ENCODE data around the gene JAZF1. TPM values are rescaled to one million over a fixed set of nuclear protein-coding genes. Genes with fewer than 3 reads are reported as not detected.

Gene JAZF1
- total RNA-seq, 1 experiment from 2014 or later: 18.8 TPM

DNA sequence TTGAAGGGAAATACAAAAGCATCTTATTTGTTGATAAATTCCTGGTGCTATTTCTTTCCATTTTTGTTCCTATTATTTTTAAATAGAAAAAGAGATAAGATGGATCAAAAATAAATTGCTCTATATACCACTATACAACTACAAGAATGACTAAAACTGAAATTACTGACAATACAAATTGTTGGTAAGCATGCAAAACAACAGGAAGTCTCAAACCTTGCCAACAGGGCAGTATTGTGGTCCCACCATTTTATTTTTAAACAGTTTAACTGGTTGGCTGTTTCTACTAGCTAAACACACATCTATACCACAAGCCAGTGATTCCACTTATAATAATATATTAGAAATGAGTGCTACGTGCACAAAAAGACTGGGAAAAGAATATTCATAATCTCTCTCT is 213.0 kb downstream of the JAZF1 start:
- DNase-seq (ENCODE audit: low spot score): no peak

DNA sequence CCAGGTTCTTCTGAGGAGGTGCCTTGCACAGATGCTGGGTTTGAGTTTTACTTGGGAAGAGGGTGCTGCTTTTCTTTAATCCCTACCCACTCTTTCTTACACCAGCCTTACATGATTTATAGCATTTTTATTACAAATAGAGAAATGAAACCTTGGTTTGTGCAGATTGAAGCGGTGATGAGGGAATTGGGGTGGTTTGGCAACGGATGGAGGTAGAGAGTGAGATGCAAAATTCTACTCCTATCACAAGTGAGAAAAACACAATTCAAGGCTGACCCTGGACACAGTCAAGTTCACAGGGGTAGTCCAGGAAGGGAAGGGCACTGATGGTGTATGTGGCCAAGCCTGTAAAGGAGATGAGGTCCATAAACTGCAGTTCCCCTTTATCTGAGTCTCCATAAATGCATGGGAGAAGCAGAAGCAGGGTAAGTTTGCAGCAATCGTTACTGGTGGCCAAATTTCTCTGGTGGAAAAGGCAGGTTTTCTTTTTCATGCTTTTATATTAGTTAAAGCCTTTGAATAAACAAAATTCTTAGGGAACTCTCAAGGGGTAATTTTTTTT is 214.3 kb downstream of the JAZF1 start:
- DNase-seq (ENCODE audit: low spot score): no peak

DNA sequence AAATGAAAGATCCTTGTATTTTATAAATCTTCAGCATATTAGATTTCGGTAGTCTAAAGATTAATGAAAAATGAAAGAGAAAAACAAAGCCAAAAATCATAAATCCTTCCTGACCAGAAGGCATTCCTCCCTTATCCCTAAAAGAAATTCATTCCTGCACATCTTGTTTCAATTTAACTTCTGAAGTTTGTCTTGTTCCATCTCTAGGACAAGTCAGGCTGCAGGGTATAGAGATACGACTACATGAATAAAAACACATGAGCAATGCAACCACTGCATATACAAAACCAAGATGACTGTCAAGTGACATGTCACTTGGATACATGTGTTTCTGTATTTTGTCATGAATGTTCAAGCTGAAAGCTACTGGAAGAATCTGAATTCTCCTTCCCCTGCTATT is 214.9 kb downstream of the JAZF1 start:
- no peak for DNase-seq (ENCODE audit: low spot score)

DNA sequence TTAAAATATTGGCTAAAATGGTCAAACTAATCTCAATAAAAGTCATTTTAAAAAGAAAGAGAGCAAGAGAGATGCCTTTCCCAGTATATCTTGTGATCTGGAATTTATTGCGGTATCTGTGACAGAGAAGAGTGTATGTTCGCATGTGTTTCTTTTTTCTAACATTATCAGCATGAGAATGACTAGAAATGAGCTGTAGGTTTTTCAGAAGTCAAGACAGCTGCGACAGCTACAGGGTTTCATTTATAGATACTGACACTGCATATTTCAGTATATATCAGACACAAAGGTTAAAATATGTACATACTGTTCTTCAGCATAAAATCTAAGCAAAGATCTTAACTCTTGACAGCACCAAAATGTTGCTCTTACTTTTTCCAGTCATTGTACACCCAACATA is 215.8 kb downstream of the JAZF1 start:
- no peak for DNase-seq (ENCODE audit: low spot score)

DNA sequence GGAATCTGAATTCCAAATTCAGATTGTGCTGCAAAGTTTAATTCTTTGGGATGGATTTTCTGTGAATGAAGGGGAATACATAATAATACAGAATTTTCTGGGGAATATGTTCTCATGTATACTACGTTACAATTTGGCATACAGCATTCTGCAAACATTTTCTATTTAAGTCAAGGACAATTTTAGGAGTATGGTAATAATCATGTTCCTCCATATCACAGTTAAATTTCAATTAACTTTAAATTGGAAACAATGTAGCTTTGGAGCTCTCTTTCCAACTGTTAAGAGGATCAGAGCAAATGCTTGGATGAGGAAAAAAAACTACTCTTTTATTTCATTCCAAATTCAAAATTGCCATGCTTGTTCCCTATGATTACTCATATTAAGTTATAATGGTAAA is 217.5 kb downstream of the JAZF1 start:
- DNase-seq (ENCODE audit: low spot score): no peak

DNA sequence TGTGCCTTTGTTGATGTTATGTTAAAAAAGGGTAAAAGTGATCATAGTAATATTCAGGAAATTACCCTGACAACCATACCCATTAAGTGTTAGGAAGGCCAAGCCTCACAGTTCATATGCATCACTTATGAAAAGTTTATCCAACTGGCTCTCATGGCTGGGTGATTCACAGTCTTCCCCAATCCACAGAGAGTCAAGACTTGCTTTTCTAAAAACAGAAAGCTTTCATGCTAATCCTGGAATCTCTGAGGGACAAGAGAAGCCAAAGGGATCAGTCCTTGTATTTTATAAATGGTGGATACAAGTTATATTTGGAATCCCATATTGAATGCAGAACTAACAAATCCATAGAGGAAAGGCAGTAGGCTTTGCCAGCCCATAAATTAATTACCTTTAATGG is 218.3 kb downstream of the JAZF1 start:
- DNase-seq (ENCODE audit: low spot score): no peak

DNA sequence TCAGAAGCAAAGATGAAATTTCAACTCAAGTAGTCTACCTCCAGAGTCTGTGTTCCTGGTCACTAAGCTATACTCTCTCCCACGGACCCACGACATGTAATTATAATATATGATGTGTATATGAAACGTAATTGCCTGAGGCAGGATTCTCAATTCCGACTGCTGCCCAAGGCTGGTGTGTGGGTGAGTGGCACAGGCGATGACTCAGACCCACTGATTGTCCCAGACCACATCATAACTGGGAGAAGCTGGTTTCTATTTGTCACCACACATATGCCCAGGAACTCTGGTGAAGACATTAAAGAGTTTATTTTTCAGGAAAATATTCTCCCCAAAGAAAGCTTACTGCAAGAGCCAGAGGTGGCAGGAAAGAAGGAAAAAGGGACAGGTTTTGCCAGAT is 219.3 kb downstream of the JAZF1 start:
- DNase-seq (ENCODE audit: low spot score): peak; percentile 91

DNA sequence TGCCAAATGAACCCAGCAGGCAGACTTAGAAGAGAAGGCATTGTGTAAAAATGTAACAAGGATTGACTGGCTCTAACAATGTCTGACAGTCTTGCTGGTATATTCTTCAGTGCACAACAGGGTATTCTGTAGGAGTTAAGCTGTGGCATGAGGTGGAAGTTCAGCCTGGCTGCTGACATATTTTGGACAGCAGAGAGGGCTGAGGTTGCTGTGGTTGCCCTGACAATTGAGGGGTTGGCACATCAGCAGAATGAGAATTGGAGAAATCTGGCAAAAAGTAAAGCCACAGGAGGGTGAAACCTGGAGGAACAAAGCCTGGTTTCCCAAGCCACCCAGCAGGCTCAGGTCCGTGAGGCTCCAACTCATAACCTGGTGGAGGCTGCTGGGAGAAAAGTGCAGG is 220.2 kb downstream of the JAZF1 start:
- DNase-seq (ENCODE audit: low spot score): no peak

DNA sequence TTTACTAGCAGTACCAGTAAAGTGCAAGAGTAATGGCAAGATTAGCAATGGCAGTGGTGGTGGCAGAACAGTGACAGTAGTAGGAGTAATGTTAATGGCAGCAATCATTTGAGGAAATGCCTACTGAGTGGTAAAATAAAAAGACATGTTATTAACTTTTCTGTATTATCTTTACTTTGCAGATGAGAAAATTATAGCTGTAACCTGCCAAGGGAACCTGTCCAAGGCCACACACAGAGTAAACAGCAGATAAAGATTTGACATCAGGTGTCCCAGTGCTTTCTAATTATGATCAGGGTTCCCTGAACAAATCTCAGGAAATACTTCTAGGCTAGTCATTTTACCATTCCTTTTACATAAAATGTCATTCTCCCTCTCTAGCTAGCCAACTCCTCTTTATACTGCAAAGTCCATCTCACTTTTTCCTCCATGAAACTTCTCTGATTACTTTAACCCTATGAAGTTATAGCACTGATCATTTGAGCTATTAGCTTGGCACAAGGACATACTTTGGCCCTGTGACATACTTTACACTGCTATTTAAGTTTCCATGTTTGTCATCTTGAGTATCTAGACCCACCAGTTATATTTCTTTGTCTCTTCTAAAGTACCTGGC is 221.6 kb downstream of the JAZF1 start:
- no peak for DNase-seq (ENCODE audit: low spot score)

DNA sequence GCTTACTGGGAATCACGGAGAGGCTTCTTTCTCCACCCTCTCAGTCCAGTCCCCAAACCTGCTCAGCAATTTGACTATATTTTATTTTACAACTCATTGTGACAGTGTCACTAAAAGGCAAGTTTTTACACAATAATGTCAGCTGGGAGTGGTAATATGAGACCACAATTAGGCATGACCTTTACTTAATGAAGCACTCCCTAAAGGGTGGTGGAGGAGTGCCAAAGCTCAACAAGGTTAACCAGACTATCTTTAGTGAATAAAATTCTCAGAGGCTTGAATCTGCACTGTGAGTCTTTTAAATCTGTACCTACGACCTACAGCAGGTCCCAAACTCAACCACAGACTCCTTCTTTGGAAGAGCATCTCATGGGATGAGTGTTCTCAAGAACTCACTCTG is 225.0 kb downstream of the JAZF1 start:
- DNase-seq (ENCODE audit: low spot score): no peak

DNA sequence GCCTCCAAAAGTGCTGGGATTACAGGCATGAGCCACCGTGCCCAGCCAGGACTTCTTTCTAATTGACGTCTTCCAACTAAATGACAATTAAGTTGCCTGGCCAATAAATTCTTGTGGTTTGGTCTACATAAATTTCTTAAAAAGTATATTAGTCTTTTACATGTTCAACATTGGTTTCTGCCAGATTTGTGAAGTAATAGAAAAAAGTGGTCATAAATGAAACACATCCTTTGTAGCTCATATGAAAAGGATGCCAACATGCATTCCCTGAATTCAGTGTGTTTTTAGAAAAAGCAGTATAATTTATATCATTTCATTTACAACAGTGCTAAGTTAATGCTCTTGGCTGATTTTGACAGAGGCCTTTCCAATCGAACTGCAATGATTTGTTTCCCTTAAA is 225.6 kb downstream of the JAZF1 start:
- no peak for DNase-seq (ENCODE audit: low spot score)

DNA sequence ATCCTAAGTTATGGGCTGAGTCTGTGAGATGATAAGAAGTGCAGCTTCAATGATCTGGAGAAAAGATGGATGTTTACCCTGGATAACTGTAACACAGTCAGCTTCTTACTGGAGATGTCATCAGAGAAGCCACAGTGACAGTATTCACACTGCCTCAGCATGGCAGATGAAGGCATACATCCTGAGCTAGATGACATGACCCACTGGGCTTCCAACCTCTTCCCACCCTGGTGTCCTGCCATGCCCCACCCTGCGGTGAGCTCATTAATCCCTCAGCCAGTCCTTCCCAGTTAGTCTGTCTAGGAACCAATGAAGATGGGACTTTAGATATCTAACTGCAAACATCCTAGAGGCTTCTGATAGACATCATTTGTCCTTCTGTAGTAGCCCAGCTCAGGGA is 226.8 kb downstream of the JAZF1 start:
- DNase-seq (ENCODE audit: low spot score): no peak

DNA sequence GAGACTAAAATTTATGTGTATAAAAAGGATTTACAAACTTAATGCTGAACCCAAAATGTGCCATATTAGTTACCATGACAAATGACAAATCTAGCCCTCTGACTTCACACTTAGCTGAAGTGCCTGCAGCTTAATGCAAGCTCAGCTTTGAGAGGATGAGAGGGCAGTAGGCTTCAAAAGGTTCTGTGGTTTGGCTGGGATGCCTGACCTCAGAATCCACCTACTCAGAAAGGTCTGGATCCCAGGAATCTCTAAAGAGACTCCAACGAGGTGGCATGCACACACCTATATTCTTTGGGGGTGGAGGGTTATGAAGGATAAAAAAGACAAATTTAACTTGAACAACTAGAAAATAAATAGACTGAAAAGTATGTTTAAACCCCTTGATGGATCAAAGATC is 227.2 kb downstream of the JAZF1 start:
- no peak for DNase-seq (ENCODE audit: low spot score)

DNA sequence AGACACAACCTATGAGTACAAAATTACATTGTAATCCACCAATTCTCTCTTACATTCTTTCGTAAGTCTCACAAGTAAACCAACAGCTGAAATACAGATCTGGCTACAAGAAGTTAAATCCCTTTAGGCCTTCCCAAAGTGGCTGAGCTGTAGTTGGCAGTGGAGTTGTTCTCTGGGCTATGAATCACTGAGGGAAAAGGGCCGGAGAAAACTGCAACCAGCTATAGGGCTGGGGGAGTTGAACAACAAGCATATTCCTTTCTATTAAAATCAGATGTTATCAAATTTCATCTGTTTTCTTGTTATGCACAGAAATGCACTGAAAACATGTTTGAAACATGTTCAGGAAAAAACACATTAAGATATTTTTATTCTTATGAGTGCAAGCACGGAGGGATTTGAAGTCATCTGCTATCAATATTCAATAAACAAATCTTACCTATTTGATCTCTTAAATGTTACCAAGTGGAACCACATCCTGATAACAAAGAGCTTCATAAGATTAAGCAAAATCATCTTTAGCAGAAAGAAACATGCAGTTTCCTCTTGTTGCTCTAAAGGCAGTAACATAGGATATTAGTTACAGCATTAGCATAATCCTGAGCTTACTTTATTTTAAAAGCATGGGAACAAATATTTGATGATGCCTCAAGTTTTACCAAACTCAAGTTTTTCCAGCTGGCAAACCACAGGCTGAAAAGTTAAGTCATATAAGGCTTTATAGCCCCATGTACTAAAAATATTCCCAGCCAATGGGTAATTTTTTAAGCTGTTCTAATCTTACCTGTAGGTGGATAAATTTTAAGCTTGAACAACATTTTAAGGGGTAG is 227.9 kb downstream of the JAZF1 start:
- no peak for DNase-seq (ENCODE audit: low spot score)

DNA sequence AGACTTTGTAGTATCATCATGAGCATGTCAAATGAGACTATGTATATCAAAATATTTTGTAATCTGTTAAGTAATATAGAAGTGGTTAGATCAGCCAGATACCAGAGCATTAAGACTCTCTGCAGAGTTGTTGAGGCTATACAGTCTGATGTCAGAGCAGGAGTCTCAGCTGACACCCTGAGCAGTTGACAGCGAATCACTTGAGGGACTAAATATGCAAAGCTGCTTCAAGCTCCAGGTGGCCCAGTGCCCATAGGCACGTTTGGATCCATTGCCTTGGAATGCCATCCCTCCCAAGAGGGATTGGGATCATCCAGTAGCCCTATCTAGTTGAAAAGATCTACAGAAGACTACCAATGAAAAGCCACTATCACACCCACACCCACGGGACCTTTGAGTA is 230.5 kb downstream of the JAZF1 start:
- DNase-seq (ENCODE audit: low spot score): no peak

DNA sequence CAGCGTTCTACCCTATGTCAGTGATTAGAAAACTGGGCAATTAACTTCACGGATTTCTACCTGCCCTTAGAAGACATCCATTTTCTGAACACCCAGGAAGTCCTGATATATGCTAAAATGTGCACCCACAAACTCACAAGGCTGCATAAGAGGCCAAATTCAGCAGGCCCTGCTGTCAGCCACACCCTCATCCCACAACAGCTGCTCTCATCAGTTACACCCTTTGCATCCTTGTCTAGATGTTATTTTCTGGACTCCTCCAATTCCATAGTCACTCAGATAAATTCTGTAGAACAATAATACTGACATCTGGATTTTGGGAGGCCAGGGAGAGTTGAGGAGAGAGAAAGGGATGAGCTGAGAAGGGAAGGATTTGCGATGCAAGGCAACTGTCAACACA is 231.7 kb downstream of the JAZF1 start:
- no peak for DNase-seq (ENCODE audit: low spot score)

DNA sequence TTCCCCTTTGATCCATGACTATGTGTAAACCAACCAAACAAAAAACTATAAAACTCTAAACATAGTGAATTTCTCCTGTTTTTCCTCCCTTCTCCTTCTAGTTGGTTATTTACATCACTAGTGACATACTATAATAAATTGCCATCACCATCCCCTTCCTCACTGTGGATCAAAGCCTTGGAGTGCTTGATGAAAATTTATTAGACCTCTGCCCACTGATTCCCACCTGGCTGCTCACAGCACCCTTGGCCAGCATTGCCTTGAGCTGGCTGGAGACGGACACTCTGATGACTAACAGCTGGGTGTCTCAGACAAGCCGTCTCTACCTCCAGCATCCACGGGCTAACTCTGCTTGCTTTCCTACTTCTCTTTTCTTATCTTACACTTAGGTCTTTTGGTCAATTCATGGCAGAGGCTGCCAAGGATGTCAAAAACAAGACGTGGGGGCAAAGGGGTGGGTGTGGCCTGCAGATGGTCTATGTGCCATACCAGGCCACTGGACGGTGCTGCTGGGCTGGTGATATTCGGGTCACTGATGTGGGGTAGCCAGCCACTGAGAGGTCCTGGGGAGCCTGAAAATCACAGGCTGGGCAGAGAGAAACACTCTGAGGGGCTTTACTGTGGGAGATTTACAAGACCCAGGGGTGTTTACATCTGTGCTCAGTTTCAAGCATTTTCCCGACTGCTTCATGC is 232.9 kb downstream of the JAZF1 start:
- peak; percentile 27 for DNase-seq (ENCODE audit: low spot score)

DNA sequence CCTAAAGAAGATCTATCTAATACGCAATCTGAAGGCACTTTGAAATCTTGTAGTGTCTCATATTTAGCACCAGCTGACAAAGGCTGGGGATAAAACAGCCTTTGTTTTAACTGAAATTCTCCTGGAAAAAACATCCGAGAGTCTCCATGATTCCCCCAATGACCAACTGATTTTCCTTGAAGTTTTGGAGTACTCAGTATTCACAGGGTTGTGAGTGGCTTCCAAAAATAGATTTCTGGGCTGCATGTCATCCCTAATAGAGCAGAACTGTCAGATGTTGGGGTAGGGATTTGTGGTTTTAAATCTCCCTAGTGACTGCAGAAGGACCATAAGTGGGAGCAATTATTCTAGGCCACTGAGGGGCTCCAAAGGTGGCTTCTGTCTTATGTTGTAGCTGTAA is 234.2 kb downstream of the JAZF1 start:
- no peak for DNase-seq (ENCODE audit: low spot score)

DNA sequence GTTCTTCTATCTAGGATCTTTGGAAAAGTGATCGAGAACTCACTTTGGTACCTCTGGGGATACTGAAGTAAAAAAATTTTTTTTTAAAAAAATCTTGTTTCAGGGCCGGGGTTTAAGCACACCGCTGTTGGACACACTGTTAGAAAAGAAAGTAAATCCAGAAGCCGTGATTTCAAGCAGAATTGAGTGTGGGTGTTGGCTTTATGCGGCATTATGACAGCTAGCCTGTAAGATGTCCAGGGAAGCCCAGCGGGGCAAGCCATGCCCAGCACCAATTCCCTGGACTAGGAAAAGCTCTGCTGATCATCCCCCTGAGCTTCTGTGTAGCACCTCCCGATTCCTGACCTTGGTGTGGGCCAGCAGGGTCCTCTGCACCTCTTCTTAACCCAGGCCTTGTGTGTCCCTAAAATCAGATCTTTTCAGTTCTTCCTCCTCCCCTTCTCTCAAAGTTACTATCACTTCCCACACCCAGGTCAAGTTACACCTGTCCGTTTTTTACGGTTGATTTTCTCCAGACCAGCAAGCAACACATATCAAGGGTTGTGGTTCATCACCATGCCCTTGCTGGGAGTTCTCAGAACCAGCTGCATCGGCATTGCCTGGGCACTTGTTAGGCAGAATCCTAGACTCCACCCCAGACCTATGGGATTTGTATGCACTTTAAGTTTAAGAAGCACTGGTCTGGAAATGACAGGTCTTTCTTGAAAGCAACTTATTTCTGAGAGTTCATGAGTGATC is 235.4 kb downstream of the JAZF1 start:
- DNase-seq (ENCODE audit: low spot score): no peak

DNA sequence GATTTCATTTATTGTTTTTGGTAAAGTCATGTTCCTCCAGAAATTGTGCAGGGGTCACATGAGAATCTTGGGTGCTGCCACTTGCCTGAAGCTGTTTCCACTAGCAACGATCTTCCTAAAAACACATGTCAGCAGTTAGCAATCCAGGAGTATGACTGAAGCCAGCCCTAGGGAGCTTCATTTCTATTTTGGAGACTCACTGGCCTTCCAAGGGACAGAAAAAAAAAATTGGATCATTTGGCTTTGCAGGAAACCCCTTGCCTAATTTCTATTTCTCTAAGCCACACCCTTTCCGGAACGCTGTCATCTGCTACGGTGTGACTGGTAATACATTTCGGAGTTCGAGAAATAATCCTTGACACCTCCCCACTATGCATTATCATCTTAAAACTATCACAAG is 236.0 kb downstream of the JAZF1 start:
- no peak for DNase-seq (ENCODE audit: low spot score)

DNA sequence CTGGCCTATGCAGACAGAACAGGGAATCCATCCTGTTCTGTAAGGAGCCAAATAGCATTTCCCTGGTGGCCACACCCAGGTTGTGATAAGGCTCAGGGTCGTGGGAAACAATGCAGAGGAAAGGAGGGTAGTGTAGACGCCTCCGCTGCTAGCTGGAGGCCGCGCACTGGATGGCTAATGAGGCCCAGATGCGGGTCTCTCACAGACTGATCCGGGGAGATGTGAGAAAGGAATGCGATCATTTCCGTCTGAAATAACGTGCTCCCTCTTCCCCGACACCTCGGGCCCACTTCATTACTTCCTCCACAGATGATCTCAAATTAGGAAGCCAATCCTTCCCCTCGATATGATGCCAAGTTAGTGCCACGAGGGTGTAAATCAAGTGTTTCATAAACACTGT is 237.4 kb downstream of the JAZF1 start:
- DNase-seq (ENCODE audit: low spot score): no peak

DNA sequence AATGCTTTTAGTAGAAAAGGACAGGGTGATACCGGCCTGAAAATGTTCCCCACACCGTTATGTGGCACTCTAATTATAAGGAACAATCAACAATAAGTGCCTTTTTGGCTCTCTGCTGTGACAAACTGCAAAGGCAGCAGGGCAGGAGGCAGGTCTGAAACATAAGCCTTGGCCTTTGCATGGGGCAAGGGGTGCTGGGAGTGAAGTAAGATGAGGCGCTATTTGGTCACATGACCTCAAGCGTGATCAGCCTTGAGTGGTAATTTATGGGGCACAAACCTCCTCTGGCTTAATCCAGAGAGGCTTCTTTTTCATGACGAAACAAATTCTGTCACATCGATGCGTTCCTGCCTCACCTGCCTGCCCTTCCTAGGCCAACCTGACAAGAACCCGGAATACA is 237.9 kb downstream of the JAZF1 start:
- DNase-seq (ENCODE audit: low spot score): no peak
